NB4 (cell line): ENCODE measurements around the gene SHISAL2A.

Experiments
- DNase-seq: peaks from one replicate; pipeline ENCODE4 v3.0.0; 2010; ENCODE audit warnings: low read depth
- H3K4me3 ChIP-seq: one replicate; pipeline ENCODE4 v1.5.1; 2011; ENCODE audit warnings: mild to moderate bottlenecking, low read depth, low read length, moderate library complexity
- MYC ChIP-seq: IDR thresholded peaks from 2 replicates; pipeline ENCODE4 v1.6.1; 2011; ENCODE audit warnings: low read depth, low read length
- POLR2A ChIP-seq: IDR thresholded peaks from 2 replicates; pipeline ENCODE4 v1.6.1; 2011; ENCODE audit warnings: mild to moderate bottlenecking; ENCODE audit not compliant: insufficient read length; ENCODE audit errors: extremely low read depth
- TF ChIP-seq, protein P1 (sequence below): IDR thresholded peaks from 2 replicates; pipeline ENCODE4 v1.6.1; 2011; ENCODE audit warnings: low read depth, low read length
- TF ChIP-seq, protein P2 (sequence below): IDR thresholded peaks from one replicate; pipeline ENCODE4 v1.5.1; 2012; ENCODE audit warnings: low read depth, low read length

SHISAL2A gene

DNA sequence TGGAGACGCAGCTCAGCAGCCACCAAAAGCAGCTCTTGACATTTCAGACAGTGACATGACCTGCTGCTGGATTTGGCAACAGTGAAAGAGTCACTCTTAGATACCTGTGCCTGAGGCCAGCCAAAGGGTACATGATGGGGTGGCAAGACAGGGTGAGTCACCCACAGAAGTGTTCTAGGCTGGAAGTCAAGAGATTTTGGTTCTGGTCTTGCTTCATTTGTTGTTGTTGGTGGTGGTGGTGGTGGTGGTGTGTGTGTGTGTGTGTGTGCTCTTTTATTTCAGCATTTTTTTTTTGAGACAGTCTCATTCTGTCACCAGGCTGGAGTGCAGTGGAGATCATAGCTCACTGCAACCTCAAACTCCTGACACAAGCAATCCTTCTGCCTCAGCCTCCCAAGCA is 25.8 kb downstream of the SHISAL2A start:
- H3K4me3 ChIP-seq: no peak overlapping the region

DNA sequence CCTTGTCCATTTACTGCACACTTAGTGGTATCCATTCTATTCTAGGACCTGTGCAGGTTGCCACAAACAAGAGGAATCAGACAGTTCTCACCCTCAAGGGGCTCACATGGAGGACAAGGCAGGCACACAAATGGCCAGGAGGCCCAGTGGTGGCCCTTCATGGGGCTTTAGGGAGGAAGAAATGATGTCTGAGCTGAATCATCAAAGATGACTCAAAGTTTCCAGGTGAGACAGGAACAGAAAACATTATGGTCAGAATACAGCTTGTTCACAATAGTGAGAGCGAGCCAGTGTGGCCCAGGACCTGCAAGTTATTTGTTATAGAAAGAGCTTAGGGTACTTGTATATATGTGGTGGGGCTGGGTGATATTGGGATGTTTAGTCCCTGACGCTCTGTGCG is 26.4 kb downstream of the SHISAL2A start:
- no peak for DNase-seq
- H3K4me3 ChIP-seq: no peak overlapping the region
- TF ChIP-seq, protein P1, sequence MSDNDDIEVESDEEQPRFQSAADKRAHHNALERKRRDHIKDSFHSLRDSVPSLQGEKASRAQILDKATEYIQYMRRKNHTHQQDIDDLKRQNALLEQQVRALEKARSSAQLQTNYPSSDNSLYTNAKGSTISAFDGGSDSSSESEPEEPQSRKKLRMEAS: no peak
- TF ChIP-seq MYC: no peak
- no peak for TF ChIP-seq POLR2A
- TF ChIP-seq, protein P2, sequence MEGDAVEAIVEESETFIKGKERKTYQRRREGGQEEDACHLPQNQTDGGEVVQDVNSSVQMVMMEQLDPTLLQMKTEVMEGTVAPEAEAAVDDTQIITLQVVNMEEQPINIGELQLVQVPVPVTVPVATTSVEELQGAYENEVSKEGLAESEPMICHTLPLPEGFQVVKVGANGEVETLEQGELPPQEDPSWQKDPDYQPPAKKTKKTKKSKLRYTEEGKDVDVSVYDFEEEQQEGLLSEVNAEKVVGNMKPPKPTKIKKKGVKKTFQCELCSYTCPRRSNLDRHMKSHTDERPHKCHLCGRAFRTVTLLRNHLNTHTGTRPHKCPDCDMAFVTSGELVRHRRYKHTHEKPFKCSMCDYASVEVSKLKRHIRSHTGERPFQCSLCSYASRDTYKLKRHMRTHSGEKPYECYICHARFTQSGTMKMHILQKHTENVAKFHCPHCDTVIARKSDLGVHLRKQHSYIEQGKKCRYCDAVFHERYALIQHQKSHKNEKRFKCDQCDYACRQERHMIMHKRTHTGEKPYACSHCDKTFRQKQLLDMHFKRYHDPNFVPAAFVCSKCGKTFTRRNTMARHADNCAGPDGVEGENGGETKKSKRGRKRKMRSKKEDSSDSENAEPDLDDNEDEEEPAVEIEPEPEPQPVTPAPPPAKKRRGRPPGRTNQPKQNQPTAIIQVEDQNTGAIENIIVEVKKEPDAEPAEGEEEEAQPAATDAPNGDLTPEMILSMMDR: no peak

More for the DNA sequence above, 25.8 kb downstream of the SHISAL2A start:
- DNase-seq: no peak
- TF ChIP-seq, protein P2: no peak
- TF ChIP-seq MYC (no peak), POLR2A (no peak)
- TF ChIP-seq, protein P1: no peak

DNA sequence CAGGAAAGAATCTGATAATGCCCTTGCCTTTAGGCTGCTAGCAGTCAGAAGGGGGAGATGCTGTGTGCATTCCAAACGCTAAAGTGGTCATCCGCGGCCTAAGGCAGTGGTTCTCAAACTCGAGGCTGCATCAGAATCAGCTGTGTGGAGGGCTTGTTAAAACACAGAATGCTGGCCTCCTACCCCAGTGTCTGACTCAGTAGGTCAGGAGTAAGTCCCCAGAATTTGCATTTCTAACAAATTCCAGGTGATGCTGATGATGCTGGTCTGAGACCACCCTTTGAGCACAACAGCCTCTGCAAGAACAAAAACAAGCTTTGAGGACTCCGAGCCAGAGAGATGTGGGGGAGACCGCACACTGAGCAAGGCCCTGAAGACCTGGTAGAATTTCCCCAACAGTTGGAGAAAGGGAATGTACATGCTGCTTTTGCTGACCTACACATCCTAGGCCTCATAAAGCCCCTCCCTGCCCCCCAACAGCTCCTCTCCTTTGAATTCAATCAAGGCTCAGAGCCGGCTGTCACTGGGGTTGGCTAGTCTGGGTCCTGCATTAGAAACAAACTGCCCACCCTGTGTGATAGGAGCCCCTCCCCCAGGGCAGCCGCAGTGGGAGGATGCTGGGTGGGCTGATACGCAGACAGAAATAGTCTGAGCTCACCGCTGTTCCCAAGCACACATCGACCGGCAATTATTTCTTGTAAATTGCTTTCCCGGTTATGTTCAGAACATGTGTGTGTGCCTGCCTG is 27.1 kb downstream of the SHISAL2A start:
- DNase-seq: no peak
- TF ChIP-seq MYC (no peak), POLR2A (no peak)
- TF ChIP-seq, protein P1: no peak
- TF ChIP-seq, protein P2: no peak
- no peak overlapping the region for H3K4me3 ChIP-seq

DNA sequence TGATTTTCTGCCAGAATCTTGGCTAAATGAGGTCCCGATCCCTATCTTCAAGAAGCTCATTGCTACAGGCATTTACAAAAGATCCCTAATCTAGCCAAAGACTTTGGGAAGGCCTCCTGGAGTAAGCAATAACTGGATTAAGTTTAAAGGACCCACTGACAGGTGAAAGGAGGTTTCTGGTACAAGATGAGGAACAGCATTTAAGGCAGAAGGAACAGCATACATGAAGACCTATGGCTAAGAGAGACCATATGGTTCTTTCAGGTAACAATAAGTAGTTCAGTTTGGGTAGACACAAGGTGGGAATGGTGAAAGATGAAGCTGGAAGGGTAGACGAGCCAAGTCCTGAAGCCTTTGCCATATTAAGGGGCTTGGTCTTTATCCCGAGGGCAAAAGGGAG is 27.8 kb downstream of the SHISAL2A start:
- TF ChIP-seq, protein P1: no peak
- TF ChIP-seq POLR2A (no peak), MYC (no peak)
- TF ChIP-seq, protein P2: no peak
- no peak overlapping the region for H3K4me3 ChIP-seq
- DNase-seq: no peak

DNA sequence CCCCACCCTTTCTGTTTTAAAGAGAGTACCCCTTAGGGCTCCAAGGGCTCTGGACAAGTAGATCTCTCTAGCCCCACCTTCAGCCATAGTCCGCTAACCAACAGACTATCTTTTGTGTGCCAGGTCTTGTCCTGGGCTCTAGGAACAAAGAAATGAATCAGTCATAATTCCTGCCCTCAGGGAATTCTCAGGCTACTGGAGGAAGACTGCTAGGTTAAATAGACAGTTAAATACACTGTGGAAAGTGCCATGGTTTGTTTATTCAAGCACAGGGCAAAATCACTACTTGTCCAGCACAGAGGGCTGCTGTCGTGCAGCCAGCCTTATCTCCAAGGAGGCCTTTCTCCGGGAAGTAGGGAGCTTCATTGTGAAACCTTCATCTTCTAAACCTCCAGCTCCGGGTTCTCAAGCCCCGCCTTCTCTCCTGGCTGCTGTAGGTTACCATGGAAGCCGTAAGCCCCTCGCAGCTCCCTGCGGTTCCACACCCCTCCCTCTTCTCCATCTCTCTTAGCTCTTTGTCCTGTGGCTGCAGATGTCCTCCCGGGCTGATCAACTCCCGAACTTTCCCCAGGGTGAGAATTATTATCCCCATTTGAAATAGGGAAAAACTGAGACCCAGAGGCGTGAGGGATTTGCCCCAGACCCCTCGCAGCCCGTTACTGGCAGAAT is 29.8 kb downstream of the SHISAL2A start:
- TF ChIP-seq POLR2A: no peak
- TF ChIP-seq, protein P1: no peak
- no peak for TF ChIP-seq MYC
- TF ChIP-seq, protein P2: no peak
- H3K4me3 ChIP-seq: no peak overlapping the region
- no peak for DNase-seq

DNA sequence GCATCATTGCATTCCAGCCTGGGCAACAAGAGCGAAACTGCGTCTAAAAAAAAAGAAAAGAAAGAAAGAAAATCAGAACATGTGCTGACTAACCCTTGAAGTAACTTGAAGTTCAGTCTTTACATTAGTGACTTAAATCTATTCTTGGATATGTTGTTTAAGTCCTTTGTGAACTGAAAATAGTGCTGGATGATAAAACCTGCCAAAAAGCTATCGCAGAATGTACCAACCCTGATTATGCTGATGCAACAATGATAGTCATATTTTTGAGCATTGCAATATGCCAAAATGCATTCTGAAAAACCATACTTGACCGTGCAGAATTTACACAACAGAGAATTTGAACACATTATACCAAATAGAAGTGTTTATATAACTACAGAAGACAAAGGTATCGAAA is 30.7 kb downstream of the SHISAL2A start:
- H3K4me3 ChIP-seq: no peak overlapping the region
- no peak for DNase-seq
- TF ChIP-seq POLR2A: no peak
- TF ChIP-seq, protein P1: no peak
- no peak for TF ChIP-seq MYC
- TF ChIP-seq, protein P2: no peak
